PFSK-1 (cell line): ENCODE measurements around the gene CLEC5A.

Experiments
- FOXP2 ChIP-seq: optimal IDR thresholded peaks from 2 replicates; pipeline ENCODE3; 2011; ENCODE audit warnings: borderline replicate concordance, control low read depth, inconsistent platforms; ENCODE audit not compliant: insufficient read depth; ENCODE audit errors: extremely low read length, extremely low read depth
- POLR2AphosphoS5 ChIP-seq: IDR thresholded peaks from 2 replicates; pipeline ENCODE4 v1.6.1; 2012; ENCODE audit warnings: low read depth, mild to moderate bottlenecking, control low read depth, low read length, moderate library complexity
- REST ChIP-seq, 2 experiments: IDR thresholded peaks; 2 replicates each; pipeline versions ENCODE4 v1.6.1 to v1.8.0; 2011 to 2012; ENCODE audit warnings: low read depth in 2 of 2, low read length in 2 of 2, control low read depth in 1 of 2, inconsistent platforms in 1 of 2, mild to moderate bottlenecking in 1 of 2, moderate library complexity in 1 of 2; ENCODE audit not compliant: insufficient read depth in 1 of 2
- SIN3A ChIP-seq: IDR thresholded peaks from 2 replicates; pipeline ENCODE4 v1.6.1; 2012; ENCODE audit warnings: mild to moderate bottlenecking, low read length, moderate library complexity, borderline replicate concordance; ENCODE audit not compliant: insufficient read depth
- TAF1 ChIP-seq: IDR thresholded peaks from 2 replicates; pipeline ENCODE4 v1.6.1; 2012; ENCODE audit warnings: low read length, control low read depth, borderline replicate concordance; ENCODE audit not compliant: insufficient read depth

- TF ChIP-seq POLR2AphosphoS5 (no peak), SIN3A (no peak), REST (IDR thresholded peaks at IDR 0.05; ENCODE audit: insufficient read depth in 1 of 2, low read depth in 2 of 2, low read length in 2 of 2) (no peak), TAF1 (no peak), FOXP2 (no peak)
Measured at GRCh38 chr7:141906285-141906684, 40.5 kb downstream of the CLEC5A start.
